Measurements from ENCODE around the gene IZUMO3. TPM values are rescaled to one million over a fixed set of nuclear protein-coding genes. Genes with fewer than 3 reads are reported as not detected.

Gene IZUMO3
- total and polyA plus RNA-seq, 2 of the 4 experiments (the other 2 are of a cell fraction) = not detected

- TF ChIP-seq, protein P1, sequence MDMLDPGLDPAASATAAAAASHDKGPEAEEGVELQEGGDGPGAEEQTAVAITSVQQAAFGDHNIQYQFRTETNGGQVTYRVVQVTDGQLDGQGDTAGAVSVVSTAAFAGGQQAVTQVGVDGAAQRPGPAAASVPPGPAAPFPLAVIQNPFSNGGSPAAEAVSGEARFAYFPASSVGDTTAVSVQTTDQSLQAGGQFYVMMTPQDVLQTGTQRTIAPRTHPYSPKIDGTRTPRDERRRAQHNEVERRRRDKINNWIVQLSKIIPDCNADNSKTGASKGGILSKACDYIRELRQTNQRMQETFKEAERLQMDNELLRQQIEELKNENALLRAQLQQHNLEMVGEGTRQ (IDR thresholded peaks at IDR 0.05; ENCODE audit: low read depth, low read length) = no peak
- H3K9me1 ChIP-seq (ENCODE audit: insufficient read depth, low read length) = no peaks in the 10 kb centered on the region
- no peak overlapping the region for H4K8ac ChIP-seq (ENCODE audit: low read depth in 2 of 2, low read length in 2 of 2)
- H3K36me3 ChIP-seq (ENCODE audit: control insufficient read depth, insufficient read depth, low read length) = no peaks in the 10 kb centered on the region
- H3K4me2 ChIP-seq (ENCODE audit: low read depth, low read length) = no peak overlapping the region
- H3K4me1 ChIP-seq (ENCODE audit: control insufficient read depth, insufficient read depth, low read length) = no peaks in the 10 kb centered on the region
- H3K18ac ChIP-seq (ENCODE audit: low read depth, low read length) = no peak overlapping the region
- H2AK5ac ChIP-seq (ENCODE audit: low read depth, low read length) = no peak overlapping the region
- no CpG with 5 or more reads among the region's 1 CpG for WGBS, 2 experiments (ENCODE audit: extremely low coverage in 2 of 2, insufficient read length in 1 of 2)
- H3K79me1 ChIP-seq (ENCODE audit: low read depth in 1 of 2, low read length in 2 of 2) = no peaks in the 10 kb centered on the region
- H2BK20ac ChIP-seq (ENCODE audit: low read depth, low read length) = no peak overlapping the region
- H3K4ac ChIP-seq (ENCODE audit: low read depth, low read length) = no peak overlapping the region
- DNase-seq (no peak), ATAC-seq (ENCODE audit: low read depth) (no peak)
- H4K91ac ChIP-seq (ENCODE audit: insufficient read depth, low read depth, low read length) = no peak overlapping the region
- H3K9ac ChIP-seq (ENCODE audit: low read depth, low read length) = no peak overlapping the region
- no peak overlapping the region for H2BK15ac ChIP-seq (ENCODE audit: low read depth, low read length)
- no TSS peak for BruUV-seq (replicated peaks)
- no peak overlapping the region for H2AK9ac ChIP-seq (replicated peaks; ENCODE audit: low read depth, low read length, poor library complexity)
- no peak overlapping the region for H2BK5ac ChIP-seq (ENCODE audit: low read depth, low read length, poor library complexity, severe bottlenecking)
- POLR2A ChIA-PET (ENCODE audit: unreplicated experiment) = no interaction called here
- no peak overlapping the region for H3K14ac ChIP-seq (replicated peaks; ENCODE audit: low read depth, low read length)
- no peak overlapping the region for H3K23ac ChIP-seq (ENCODE audit: low read depth, low read length)
- intact Hi-C loops (cut with micrococcal nuclease) (no loop called here), in situ Hi-C loops (cut with MboI; ENCODE audit: low sequenced_read_pairs) (no loop called here), dilution Hi-C loops (cut with HindIII; ENCODE audit: low sequenced_read_pairs, unreplicated experiment) (no loop called here)
- no peaks in the 10 kb centered on the region for H4K20me1 ChIP-seq (ENCODE audit: insufficient read depth, low read length)
- CTCF ChIA-PET = no interaction called here
- no peak overlapping the region for H3K56ac ChIP-seq (ENCODE audit: extremely low read depth, insufficient read depth, low read length)
- H3K27me3 ChIP-seq (ENCODE audit: control insufficient read depth, insufficient read depth, low read length) = no peaks in the 10 kb centered on the region
- no peak overlapping the region for H3K27ac ChIP-seq (ENCODE audit: insufficient read depth, low read length)
- no peaks in the 10 kb centered on the region for H3K9me3 ChIP-seq (ENCODE audit: control insufficient read depth, insufficient read depth, low read length)
- H4K5ac ChIP-seq (ENCODE audit: low read depth, low read length) = no peak overlapping the region
- no peak overlapping the region for H2BK120ac ChIP-seq (ENCODE audit: low read depth, low read length)
- no peak overlapping the region for H3K4me3 ChIP-seq (ENCODE audit: insufficient read depth, low read depth, low read length)
- no peak overlapping the region for H2AFZ ChIP-seq (replicated peaks; ENCODE audit: low read length, poor library complexity)
Observed at GRCh38 chr9:24590432-24590831, 44.7 kb upstream of the IZUMO3 start.

Data from IMR-90 (cell line).